Mesenchymal stem cell (in vitro differentiated cells and primary cell): ENCODE measurements around the gene PPA1.

Experiments
- DNase-seq: peaks from one replicate; pipeline ENCODE4 v3.0.0-alpha.2; 2013
- H2AFZ ChIP-seq: one replicate; pipeline ENCODE4 v1.6.1; 2013; ENCODE audit warnings: low read depth, mild to moderate bottlenecking, control low read depth, inconsistent platforms, low read length, moderate library complexity
- H2AK5ac ChIP-seq: 2 replicates; pipeline ENCODE4 v1.6.1; 2013; ENCODE audit warnings: low read length, moderate library complexity, mild to moderate bottlenecking, inconsistent platforms; ENCODE audit not compliant: severe bottlenecking
- H2BK120ac ChIP-seq: one replicate; pipeline ENCODE4 v1.6.1; 2013; ENCODE audit warnings: low read depth, mild to moderate bottlenecking, inconsistent platforms, low read length, moderate library complexity
- H2BK12ac ChIP-seq, 2 experiments: one replicate each; pipeline ENCODE4 v1.6.1; 2013; ENCODE audit warnings: inconsistent platforms in 2 of 2, low read length in 2 of 2, mild to moderate bottlenecking in 2 of 2, moderate library complexity in 2 of 2, control low read depth in 1 of 2
- H2BK15ac ChIP-seq: one replicate; pipeline ENCODE4 v1.6.1; 2013; ENCODE audit warnings: mild to moderate bottlenecking, low read depth, inconsistent platforms; ENCODE audit not compliant: poor library complexity, severe bottlenecking
- H2BK5ac ChIP-seq: 2 replicates; pipeline ENCODE4 v1.6.1; 2013; ENCODE audit warnings: low read depth, mild to moderate bottlenecking, low read length, control low read depth, inconsistent platforms; ENCODE audit not compliant: poor library complexity, severe bottlenecking
- H3K14ac ChIP-seq, 2 experiments: one replicate each; pipeline ENCODE4 v1.6.1; 2013; ENCODE audit warnings: inconsistent platforms in 2 of 2, low read length in 2 of 2, control low read depth in 1 of 2, mild to moderate bottlenecking in 1 of 2, moderate library complexity in 1 of 2
- H3K18ac ChIP-seq, 2 experiments: one replicate each; pipeline ENCODE4 v1.6.1; 2013; ENCODE audit warnings: inconsistent platforms in 2 of 2, low read length in 2 of 2, control low read depth in 1 of 2, low read depth in 1 of 2, mild to moderate bottlenecking in 1 of 2
- H3K23ac ChIP-seq, 2 experiments: one replicate each; pipeline ENCODE4 v1.6.1; 2013; ENCODE audit warnings: inconsistent platforms in 2 of 2, low read length in 2 of 2, mild to moderate bottlenecking in 2 of 2, moderate library complexity in 2 of 2, control low read depth in 1 of 2
- H3K27ac ChIP-seq: 2 replicates; pipeline ENCODE4 v1.5.1; 2013; ENCODE audit warnings: mild to moderate bottlenecking, moderate library complexity, low read length, control low read depth, inconsistent platforms; ENCODE audit not compliant: poor library complexity, severe bottlenecking
- H3K27me3 ChIP-seq, 2 experiments: 2 replicates each; pipeline versions ENCODE4 v1.6.1 to v1.7.0; 2013; ENCODE audit warnings: low read length in 2 of 2, mild to moderate bottlenecking in 2 of 2, moderate library complexity in 2 of 2, control low read depth in 1 of 2, inconsistent platforms in 1 of 2; ENCODE audit not compliant: control insufficient read depth in 1 of 2, insufficient read depth in 1 of 2
- H3K36me3 ChIP-seq, 2 experiments: 2 replicates each; pipeline versions ENCODE4 v1.6.1 to v1.7.0; 2013; ENCODE audit warnings: low read length in 2 of 2, control low read depth in 1 of 2, inconsistent platforms in 1 of 2, low read depth in 1 of 2, mild to moderate bottlenecking in 1 of 2; ENCODE audit not compliant: insufficient read depth in 2 of 2, control insufficient read depth in 1 of 2
- H3K4ac ChIP-seq, 2 experiments: one replicate each; pipeline ENCODE4 v1.6.1; 2013; ENCODE audit warnings: inconsistent platforms in 2 of 2, low read length in 2 of 2, mild to moderate bottlenecking in 2 of 2, moderate library complexity in 2 of 2, control low read depth in 1 of 2, low read depth in 1 of 2
- H3K4me1 ChIP-seq: 2 replicates; pipeline ENCODE4 v1.6.1; 2013; ENCODE audit warnings: low read depth, low read length, control low read depth; ENCODE audit not compliant: control insufficient read depth, insufficient read depth
- H3K4me2 ChIP-seq: 2 replicates; pipeline ENCODE4 v1.6.1; 2013; ENCODE audit warnings: low read length, mild to moderate bottlenecking, inconsistent platforms; ENCODE audit not compliant: poor library complexity, severe bottlenecking
- H3K4me3 ChIP-seq, 2 experiments: 2 replicates each; pipeline versions ENCODE4 v1.5.1 to v1.7.0; 2013; ENCODE audit warnings: low read length in 2 of 2, mild to moderate bottlenecking in 2 of 2, control low read depth in 1 of 2, low read depth in 1 of 2; ENCODE audit not compliant: insufficient read depth in 1 of 2
- H3K79me1 ChIP-seq: replicated peaks from 2 replicates; pipeline ENCODE4 v1.6.1; 2013; ENCODE audit warnings: mild to moderate bottlenecking, control low read depth, low read length, inconsistent platforms; ENCODE audit not compliant: poor library complexity, severe bottlenecking
- H3K9ac ChIP-seq: 2 replicates; pipeline ENCODE4 v1.7.0; 2013; ENCODE audit warnings: mild to moderate bottlenecking, low read length, moderate library complexity
- H3K9me3 ChIP-seq: 2 replicates; pipeline ENCODE4 v1.7.0; 2013; ENCODE audit warnings: mild to moderate bottlenecking, low read length; ENCODE audit not compliant: control insufficient read depth
- H4K8ac ChIP-seq: one replicate; pipeline ENCODE4 v1.6.1; 2013; ENCODE audit warnings: inconsistent platforms, mild to moderate bottlenecking, low read length, moderate library complexity
- H4K91ac ChIP-seq: one replicate; pipeline ENCODE4 v1.6.1; 2013; ENCODE audit warnings: mild to moderate bottlenecking, low read length, inconsistent platforms
- WGBS: methylation state at CpG from one replicate; pipeline ENCODE4 v1.1.7; 2013; ENCODE audit warnings: mixed read lengths; 5-methylcytosine and 5-hydroxymethylcytosine counted together

Gene PPA1

GRCh38 chr10:70193391-70193844 is 39.8 kb downstream of the PPA1 start:
- H4K91ac ChIP-seq: no peak overlapping the region
- no peak overlapping the region for H3K4me3 ChIP-seq
- no peak overlapping the region for H4K8ac ChIP-seq
- no peak overlapping the region for H3K4me2 ChIP-seq
- peak overlapping the region; percentile 66 to 82 for H3K4ac ChIP-seq
- H2BK15ac ChIP-seq: no peak overlapping the region
- H3K36me3 ChIP-seq: peaks cover 6 to 13% of the 10 kb centered on the region in 2 experiments
- H3K79me1 ChIP-seq: peaks cover 4% of the 10 kb centered on the region
- H2BK120ac ChIP-seq: no peak overlapping the region
- peaks cover 4% of the 10 kb centered on the region for H3K4me1 ChIP-seq
- H3K14ac ChIP-seq: peak overlapping the region in 1 of 2 experiments; percentile 96
- no peak overlapping the region for H2BK5ac ChIP-seq
- no peaks in the 10 kb centered on the region for H3K27me3 ChIP-seq
- peaks cover 2% of the 10 kb centered on the region for H3K9me3 ChIP-seq
- H3K23ac ChIP-seq: peak overlapping the region in 1 of 2 experiments; percentile 59
- H3K18ac ChIP-seq: peak overlapping the region; percentile 26 to 73
- no peak for DNase-seq
- H2AFZ ChIP-seq: no peak overlapping the region
- H3K9ac ChIP-seq: peak overlapping the region; percentile 88
- 90% methylated on average over 7 of the region's 7 CpGs for WGBS
- H2BK12ac ChIP-seq: peak overlapping the region in 1 of 2 experiments; percentile 92
- H2AK5ac ChIP-seq: peak overlapping the region; percentile 61
- H3K27ac ChIP-seq: no peak overlapping the region

GRCh38 chr10:70192326-70192968 is 40.8 kb downstream of the PPA1 start:
- Histone ChIP-seq H3K18ac (peak overlapping the region; percentile 11 to 37), H3K4me3 (no peak overlapping the region), H2AFZ (no peak overlapping the region), H3K27ac (peak overlapping the region; percentile 34), H4K91ac (no peak overlapping the region), H2BK12ac (no peak overlapping the region), H4K8ac (peak overlapping the region; percentile 8), H3K23ac (no peak overlapping the region), H3K9me3 (no peaks in the 10 kb centered on the region), H3K4ac (peak overlapping the region in 1 of 2 experiments; percentile 40), H3K36me3 (peaks cover 2 to 7% of the 10 kb centered on the region in 2 experiments), H3K4me2 (no peak overlapping the region), H3K14ac (no peak overlapping the region), H3K4me1 (peaks cover 4% of the 10 kb centered on the region), H2BK5ac (no peak overlapping the region), H2BK120ac (no peak overlapping the region), H3K9ac (peak overlapping the region; percentile 88), H3K27me3 (no peaks in the 10 kb centered on the region), H2AK5ac (peak overlapping the region; percentile 35), H2BK15ac (no peak overlapping the region), H3K79me1 (peaks cover 2% of the 10 kb centered on the region)
- peak; percentile 89 for DNase-seq
- WGBS: 48% methylated on average over 5 of the region's 5 CpGs

- no peak overlapping the region for H2BK15ac ChIP-seq
- H2AFZ ChIP-seq: no peak overlapping the region
- no peak overlapping the region for H3K4ac ChIP-seq
- no peaks in the 10 kb centered on the region for H3K27me3 ChIP-seq
- H3K4me1 ChIP-seq: peaks cover 4% of the 10 kb centered on the region
- peak overlapping the region; percentile 57 for H3K27ac ChIP-seq
- no peak overlapping the region for H4K8ac ChIP-seq
- DNase-seq: peak; percentile 95
- H3K14ac ChIP-seq: no peak overlapping the region
- H3K4me2 ChIP-seq: no peak overlapping the region
- no peak overlapping the region for H2BK5ac ChIP-seq
- H3K9ac ChIP-seq: peak overlapping the region; percentile 88
- no peak overlapping the region for H2AK5ac ChIP-seq
- H3K4me3 ChIP-seq: peak overlapping the region in 1 of 2 experiments; percentile 64
- H2BK12ac ChIP-seq: no peak overlapping the region
- H3K23ac ChIP-seq: no peak overlapping the region
- H2BK120ac ChIP-seq: no peak overlapping the region
- H3K9me3 ChIP-seq: no peaks in the 10 kb centered on the region
- H3K18ac ChIP-seq: no peak overlapping the region
- H4K91ac ChIP-seq: no peak overlapping the region
- no peaks in the 10 kb centered on the region for H3K79me1 ChIP-seq
- H3K36me3 ChIP-seq: peaks cover 0 to 3% of the 10 kb centered on the region in 2 experiments
Measured at GRCh38 chr10:70191972-70192305, 41.3 kb downstream of the PPA1 start.

GRCh38 chr10:70191161-70191971 is 41.9 kb downstream of the PPA1 start:
- peak overlapping the region; percentile 57 for H3K27ac ChIP-seq
- H3K9ac ChIP-seq: peak overlapping the region; percentile 88
- no peak overlapping the region for H3K14ac ChIP-seq
- no peaks in the 10 kb centered on the region for H3K79me1 ChIP-seq
- no peak overlapping the region for H3K4ac ChIP-seq
- H3K18ac ChIP-seq: peak overlapping the region in 1 of 2 experiments; percentile 21
- H2BK5ac ChIP-seq: no peak overlapping the region
- no peak overlapping the region for H2AK5ac ChIP-seq
- H3K36me3 ChIP-seq: no peaks in the 10 kb centered on the region
- H2AFZ ChIP-seq: no peak overlapping the region
- no peak for DNase-seq
- no peak overlapping the region for H2BK120ac ChIP-seq
- no peak overlapping the region for H3K4me2 ChIP-seq
- H4K8ac ChIP-seq: peak overlapping the region; percentile 39
- no peak overlapping the region for H2BK15ac ChIP-seq
- peak overlapping the region in 1 of 2 experiments; percentile 64 for H3K4me3 ChIP-seq
- H3K27me3 ChIP-seq: no peaks in the 10 kb centered on the region
- no peaks in the 10 kb centered on the region for H3K9me3 ChIP-seq
- H3K23ac ChIP-seq: no peak overlapping the region
- peaks cover 4% of the 10 kb centered on the region for H3K4me1 ChIP-seq
- H2BK12ac ChIP-seq: no peak overlapping the region
- no peak overlapping the region for H4K91ac ChIP-seq
- 42% methylated on average over 2 of the region's 4 CpGs for WGBS
